K562 (cell line): ENCODE measurements around the gene OR11L1. TPM values are rescaled to one million over a fixed set of nuclear protein-coding genes. Genes with fewer than 3 reads are reported as not detected.

ENCODE experiments used
- CBX2 ChIP-seq: fragments of 200-600 bp; sonication (generic); IDR thresholded peaks from one replicate; pipeline ENCODE4 v1.6.1; 2012; ENCODE audit warnings: mild to moderate bottlenecking, low read length, inconsistent platforms; ENCODE audit not compliant: insufficient read depth, poor library complexity, severe bottlenecking
- CBX5 ChIP-seq: IDR thresholded peaks from 2 replicates; pipeline ENCODE4 v1.6.1; 2014; ENCODE audit warnings: low read depth, borderline replicate concordance
- CREM ChIP-seq: IDR thresholded peaks from 2 replicates; pipeline ENCODE4 v1.6.1; 2014; ENCODE audit warnings: antibody characterized with exemption, low read depth
- DACH1 ChIP-seq: fragments of 450-650 bp; IDR thresholded peaks from 2 replicates; pipeline ENCODE4 v1.6.1; 2018; ENCODE audit not compliant: partially characterized antibody
- ESRRA ChIP-seq: fragments of 450-650 bp; IDR thresholded peaks from 2 replicates; pipeline ENCODE4 v1.6.1; 2014; ENCODE audit warnings: low read depth, mild to moderate bottlenecking, moderate library complexity, borderline replicate concordance
- ILF3 ChIP-seq: fragments of 450-650 bp; IDR thresholded peaks from 2 replicates; pipeline ENCODE4 v1.6.1; 2018; ENCODE audit warnings: antibody characterized with exemption, mild to moderate bottlenecking, moderate library complexity, borderline replicate concordance
- MAZ ChIP-seq, 2 experiments: fragments of 450-650 bp in 1 of 2; sonication (generic) in 1 of 2; formaldehyde crosslinking; IDR thresholded peaks in 1 of 2; conservative IDR thresholded peaks in 1 of 2; 2 replicates each; pipeline versions ENCODE4 v1.4.0 to v1.5.0; 2020; ENCODE audit warnings: mild to moderate bottlenecking in 1 of 2, missing genetic modification reagents in 1 of 2
- POLR2AphosphoS2 ChIP-seq: IDR thresholded peaks from 2 replicates; pipeline ENCODE4 v1.6.1; 2012; ENCODE audit warnings: low read length, improper control_type of control experiment
- POLR3G ChIP-seq: IDR thresholded peaks from 2 replicates; pipeline ENCODE4 v1.6.1; 2011; ENCODE audit not compliant: insufficient read length, insufficient replicate concordance; ENCODE audit errors: extremely low read depth
- RCOR1 ChIP-seq, 2 experiments: IDR thresholded peaks; 2 replicates each; pipeline ENCODE4 v1.6.1; 2012; ENCODE audit warnings: low read depth in 2 of 2, low read length in 2 of 2, borderline replicate concordance in 1 of 2, improper control_type of control experiment in 1 of 2
- SAFB2 ChIP-seq: fragments of 200-400 bp; formaldehyde crosslinking; IDR thresholded peaks from 2 replicates; pipeline ENCODE4 v1.6.1; 2018; ENCODE audit warnings: borderline replicate concordance, low read length, low read depth, moderate library complexity; ENCODE audit not compliant: severe bottlenecking
- SFPQ ChIP-seq: fragments of 200-400 bp; formaldehyde crosslinking; IDR thresholded peaks from 2 replicates; pipeline ENCODE4 v1.6.1; 2017; ENCODE audit warnings: mild to moderate bottlenecking, low read depth, low read length, moderate library complexity
- ZNF23 ChIP-seq: fragments of 250-450 bp; sonication (Bioruptor Pico); IDR thresholded peaks from 2 replicates; pipeline ENCODE4 v1.4.0; 2020; ENCODE audit warnings: mild to moderate bottlenecking
- ZNF232 ChIP-seq: sonication (generic); formaldehyde crosslinking; IDR thresholded peaks from 2 replicates; pipeline ENCODE4 v1.8.0; 2022; ENCODE audit warnings: mild to moderate bottlenecking, missing genetic modification reagents
- ZNF3 ChIP-seq: fragments of 250-450 bp; sonication (Bioruptor Pico); IDR thresholded peaks from 2 replicates; pipeline ENCODE4 v1.5.0; 2021; ENCODE audit warnings: mild to moderate bottlenecking, moderate library complexity
- ZNF354B ChIP-seq: fragments of 250-450 bp; sonication (Bioruptor Pico); IDR thresholded peaks from 2 replicates; pipeline ENCODE4 v1.4.0; 2020
- ZNF592 ChIP-seq: fragments of 450-650 bp; IDR thresholded peaks from 2 replicates; pipeline ENCODE4 v1.6.1; 2017; ENCODE audit warnings: antibody characterized with exemption, mild to moderate bottlenecking
- ZNF778 ChIP-seq: fragments of 450-650 bp; formaldehyde crosslinking; IDR thresholded peaks from 2 replicates; pipeline ENCODE4 v1.4.0; 2020; ENCODE audit warnings: mild to moderate bottlenecking, moderate library complexity
- polyA plus RNA-seq, 8 experiments: library from polyadenylated mRNA; depleted of rRNA in 4 of 8; stranded (reverse) in 5 of 8; unstranded in 3 of 8; fragments of >200 nt; fragmentation: Nextera tagmentation in 2 of 8; fragmentation: Illumina TruSeq in 1 of 8; extraction: Ambion mirVana in 2 of 8; extraction: Trizol in 1 of 8; gene quantifications; 2 replicates each; pipeline versions ENCODE4 v1.2.1 to v1.2.3, GENCODE V29; 2011 to 2014; ENCODE audit warnings: inconsistent platforms in 1 of 8, missing spikeins in 1 of 8
- total RNA-seq, 7 experiments: library from RNA; depleted of rRNA in 6 of 7; stranded (reverse); fragments of >200 nt in 6 of 7; fragmentation: Illumina TruSeq in 2 of 7; extraction: Trizol in 2 of 7; gene quantifications; 2 replicates each; pipeline versions ENCODE4 v1.2.1 to v1.2.3, GENCODE V29; 2011 to 2021; ENCODE audit warnings: low replicate concordance in 1 of 7
- TF ChIP-seq, protein P1 (sequence below), 3 experiments: fragments of 200-800 bp in 1 of 3; sonication (Bioruptor generic) in 1 of 3; sonication (generic) in 1 of 3; formaldehyde crosslinking in 1 of 3; IDR thresholded peaks; 2 replicates each; pipeline versions ENCODE4 v1.6.1 to v1.8.0; 2016 to 2022; ENCODE audit warnings: mild to moderate bottlenecking in 2 of 3, missing compliant biosample characterization in 2 of 3, missing genetic modification characterization in 2 of 3, missing genetic modification reagents in 1 of 3

OR11L1 gene
- total and polyA plus RNA-seq, 9 of the 15 experiments (the other 6 are each of a cell fraction or from before 2014, with no cell fraction given), result not detected

DNA sequence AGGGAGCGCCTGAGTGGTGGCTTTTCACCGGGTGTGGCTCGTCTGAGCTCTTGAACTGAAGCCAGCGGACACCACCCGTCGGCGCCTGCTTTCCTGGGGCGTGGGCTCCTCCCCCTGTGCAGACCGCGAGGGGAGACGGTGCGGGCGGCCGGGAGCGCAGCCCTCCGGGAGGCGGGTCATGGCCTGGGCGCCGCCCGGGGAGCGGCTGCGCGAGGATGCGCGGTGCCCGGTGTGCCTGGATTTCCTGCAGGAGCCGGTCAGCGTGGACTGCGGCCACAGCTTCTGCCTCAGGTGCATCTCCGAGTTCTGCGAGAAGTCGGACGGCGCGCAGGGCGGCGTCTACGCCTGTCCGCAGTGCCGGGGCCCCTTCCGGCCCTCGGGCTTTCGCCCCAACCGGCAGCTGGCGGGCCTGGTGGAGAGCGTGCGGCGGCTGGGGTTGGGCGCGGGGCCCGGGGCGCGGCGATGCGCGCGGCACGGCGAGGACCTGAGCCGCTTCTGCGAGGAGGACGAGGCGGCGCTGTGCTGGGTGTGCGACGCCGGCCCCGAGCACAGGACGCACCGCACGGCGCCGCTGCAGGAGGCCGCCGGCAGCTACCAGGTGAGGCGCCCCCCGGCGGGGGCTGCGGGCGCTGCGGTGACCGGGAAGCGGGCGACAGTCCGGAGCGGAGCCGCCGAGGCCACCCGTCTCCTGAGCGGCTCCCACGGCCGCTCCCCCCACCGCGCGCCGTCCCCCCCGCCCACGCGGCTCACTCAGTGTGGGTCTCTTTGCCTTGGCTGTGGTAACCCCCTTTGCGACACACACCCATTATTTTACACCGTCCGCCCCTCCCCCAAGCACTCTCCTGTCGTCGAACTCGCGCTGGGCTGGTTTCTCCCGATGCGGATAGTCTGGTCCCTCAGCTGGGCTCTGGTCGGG is 15.6 kb upstream of the OR11L1 start, which contains the start of gene TRIM58 (continued):
- TF ChIP-seq ZNF592 (peak; percentile 81), POLR2AphosphoS2 (no peak), CREM (peak; percentile 72), MAZ (CRISPR knock-in tag; conservative IDR thresholded peaks at IDR 0.05 in 1 of 2, IDR thresholded peaks at IDR 0.05 in 1 of 2) (peak; percentile 53 to 75; a peak in 3 of 4 replicates), ZNF232 (CRISPR knock-in tag) (no peak), ILF3 (peak; percentile 88), SFPQ (no peak), ZNF778 (no peak), ZNF23 (CRISPR knock-in tag) (no peak), ESRRA (peak; percentile 56; the same call in 1 of the 2 replicates), CBX2 (no peak), CBX5 (0 out of 2 replicates have a peak, but pooled peaks have one; percentile 20), ZNF3 (no peak), SAFB2 (no peak), DACH1 (no peak), ZNF354B (CRISPR knock-in tag) (no peak), POLR3G (no peak), RCOR1 (IDR thresholded peaks at IDR 0.05; ENCODE audit: borderline replicate concordance in 1 of 2, low read depth in 2 of 2, low read length in 2 of 2) (peak in 1 of 2 experiments; percentile 42; a peak in 1 of 4 replicates)
- TF ChIP-seq, protein P1, sequence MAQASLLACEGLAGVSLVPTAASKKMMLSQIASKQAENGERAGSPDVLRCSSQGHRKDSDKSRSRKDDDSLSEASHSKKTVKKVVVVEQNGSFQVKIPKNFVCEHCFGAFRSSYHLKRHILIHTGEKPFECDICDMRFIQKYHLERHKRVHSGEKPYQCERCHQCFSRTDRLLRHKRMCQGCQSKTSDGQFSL (CRISPR knock-in tag; IDR thresholded peaks at IDR 0.05), result peak; percentile 79; the same call in 1 of the 2 replicates
- TF ChIP-seq, protein P1 (tag; IDR thresholded peaks at IDR 0.05), result peak in 1 of 2 experiments; percentile 71; a peak in 1 of 4 replicates
